Suprapubic skin (tissue), 3 donors: ENCODE results near the gene RAB20.

Experiments used
- CTCF ChIP-seq, 2 donors: fragments of 200-600 bp in 1 of 2; fragments of 450-650 bp in 1 of 2; sonication (generic) in 1 of 2; IDR thresholded peaks; one replicate each; pipeline ENCODE4 v1.5.1; 2016 to 2019; ENCODE audit warnings: antibody characterized with exemption in 2 of 2, mild to moderate bottlenecking in 1 of 2, moderate library complexity in 1 of 2
- POLR2A ChIP-seq, 2 donors: fragments of 450-650 bp; IDR thresholded peaks; one replicate each; pipeline ENCODE4 v1.6.1; 2017; ENCODE audit warnings: antibody characterized with exemption in 2 of 2, mild to moderate bottlenecking in 2 of 2, moderate library complexity in 2 of 2

GRCh38 chr13:110554227-110554836 is 7.2 kb downstream of the RAB20 start:
- TF ChIP-seq POLR2A (IDR thresholded peaks at IDR 0.05) (no peak), CTCF (IDR thresholded peaks at IDR 0.05) (no peak)
